ENCODE results near the gene LYL1. TPM values are rescaled to one million over a fixed set of nuclear protein-coding genes. Genes with fewer than 3 reads are reported as not detected.
A peak's percentile ranks its signal among the peaks of the same experiment; 100 is the strongest.

The LYL1 gene
- total RNA-seq, 1 experiment from 2014 or later, result 0.24 TPM

DNA sequence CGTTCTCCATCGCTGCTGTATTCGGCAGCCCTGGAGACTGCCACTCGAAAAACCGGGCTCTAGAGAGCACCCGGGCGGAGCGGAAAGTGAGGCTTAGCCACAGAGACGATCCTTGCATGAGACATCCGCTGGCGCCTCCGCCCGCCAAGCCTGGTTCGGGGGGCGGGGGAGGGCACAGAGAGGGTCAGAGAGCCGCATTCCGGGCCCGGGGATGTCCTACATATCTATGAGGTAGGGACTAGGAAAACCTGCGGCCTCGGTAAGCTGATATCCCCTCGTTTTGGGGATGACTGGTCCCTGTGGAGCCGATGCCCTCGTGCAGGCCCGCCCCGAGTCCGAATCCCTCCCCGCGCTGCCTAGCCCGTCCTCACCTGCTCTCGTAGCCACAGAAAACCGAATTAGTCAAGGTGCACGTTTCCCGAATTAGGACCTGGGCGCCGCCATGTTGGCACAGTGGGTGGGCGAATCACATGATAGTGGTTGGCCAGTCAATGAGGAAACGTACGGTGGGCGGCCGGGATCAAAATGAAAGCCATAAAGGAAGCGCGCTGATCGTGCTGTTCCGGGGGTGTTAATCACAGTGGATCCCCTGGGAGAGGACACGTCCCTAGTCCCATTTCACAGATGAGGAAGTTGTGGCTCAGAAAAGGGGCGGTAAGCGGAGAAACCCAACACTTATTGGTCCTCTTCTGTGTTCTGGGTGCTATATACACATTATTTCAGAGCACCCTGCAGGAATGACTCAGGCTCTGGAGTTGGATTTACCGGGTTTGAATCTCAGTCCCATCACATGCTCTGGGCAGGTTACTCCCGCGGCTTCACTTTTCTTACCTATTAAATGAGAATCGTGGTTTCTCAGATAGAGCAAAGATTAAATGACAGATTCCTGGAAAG lies 13.9 kb upstream of the LYL1 start, which contains the start of gene TRMT1:
TSS of gene TRMT1 (minus strand) at position 459 of the 894 bp plus-strand sequence. CDS start at position 118, 341 bp downstream.
- Histone ChIP-seq H3K9me3 (ENCODE audit: insufficient read depth, low read depth) (no peaks in the 10 kb centered on the region), H3K36me3 (ENCODE audit: low read depth) (peaks cover 24% of the 10 kb centered on the region; the same call in 1 of the 2 replicates), H3K4me1 (replicated peaks; ENCODE audit: insufficient read depth) (peaks cover 29% of the 10 kb centered on the region), H3K27me3 (ENCODE audit: insufficient read depth, low read depth) (no peaks in the 10 kb centered on the region), H3F3A (ENCODE audit: insufficient read depth, low read depth) (peaks cover 23% of the 10 kb centered on the region; the same call in 1 of the 2 replicates), H3K4me3 (peak within 1 kb of the TSS; percentile 86), H3K79me2 (ENCODE audit: low read depth) (peaks cover 69% of the 10 kb centered on the region), H4K20me1 (ENCODE audit: insufficient read depth) (peaks cover 27% of the 10 kb centered on the region), H3K27ac (peak within 1 kb of the TSS; percentile 77), H2AFZ (peak within 1 kb of the TSS; percentile 76), H3K9me2 (ENCODE audit: insufficient read depth) (no peaks in the 10 kb centered on the region), H3K4me2 (peak within 1 kb of the TSS; percentile 78)
- peak; percentile 88 to 90 for DNase-seq
- intact Hi-C loops (cut with micrococcal nuclease; ENCODE audit: unreplicated experiment), result loop anchor here (10.0 kb wide), 1 partner anchor 148 kb away; no protein-coding TSS in a partner anchor
- CTCF ChIA-PET, result interaction anchor here (0.6 kb wide), 1 partner anchor 55 kb away, joined by 4 read pairs; no protein-coding TSS in a partner anchor
- no peak for TF ChIP-seq EZH2 (IDR thresholded peaks at IDR 0.05; ENCODE audit: low read depth)
- TF ChIP-seq, protein P1, sequence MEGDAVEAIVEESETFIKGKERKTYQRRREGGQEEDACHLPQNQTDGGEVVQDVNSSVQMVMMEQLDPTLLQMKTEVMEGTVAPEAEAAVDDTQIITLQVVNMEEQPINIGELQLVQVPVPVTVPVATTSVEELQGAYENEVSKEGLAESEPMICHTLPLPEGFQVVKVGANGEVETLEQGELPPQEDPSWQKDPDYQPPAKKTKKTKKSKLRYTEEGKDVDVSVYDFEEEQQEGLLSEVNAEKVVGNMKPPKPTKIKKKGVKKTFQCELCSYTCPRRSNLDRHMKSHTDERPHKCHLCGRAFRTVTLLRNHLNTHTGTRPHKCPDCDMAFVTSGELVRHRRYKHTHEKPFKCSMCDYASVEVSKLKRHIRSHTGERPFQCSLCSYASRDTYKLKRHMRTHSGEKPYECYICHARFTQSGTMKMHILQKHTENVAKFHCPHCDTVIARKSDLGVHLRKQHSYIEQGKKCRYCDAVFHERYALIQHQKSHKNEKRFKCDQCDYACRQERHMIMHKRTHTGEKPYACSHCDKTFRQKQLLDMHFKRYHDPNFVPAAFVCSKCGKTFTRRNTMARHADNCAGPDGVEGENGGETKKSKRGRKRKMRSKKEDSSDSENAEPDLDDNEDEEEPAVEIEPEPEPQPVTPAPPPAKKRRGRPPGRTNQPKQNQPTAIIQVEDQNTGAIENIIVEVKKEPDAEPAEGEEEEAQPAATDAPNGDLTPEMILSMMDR (conservative IDR thresholded peaks at IDR 0.05), result no peak
- POLR2A ChIA-PET (ENCODE audit: unreplicated experiment), result no interaction called here
- BruUV-seq (replicated peaks), result TSS peak; percentile 43

DNA sequence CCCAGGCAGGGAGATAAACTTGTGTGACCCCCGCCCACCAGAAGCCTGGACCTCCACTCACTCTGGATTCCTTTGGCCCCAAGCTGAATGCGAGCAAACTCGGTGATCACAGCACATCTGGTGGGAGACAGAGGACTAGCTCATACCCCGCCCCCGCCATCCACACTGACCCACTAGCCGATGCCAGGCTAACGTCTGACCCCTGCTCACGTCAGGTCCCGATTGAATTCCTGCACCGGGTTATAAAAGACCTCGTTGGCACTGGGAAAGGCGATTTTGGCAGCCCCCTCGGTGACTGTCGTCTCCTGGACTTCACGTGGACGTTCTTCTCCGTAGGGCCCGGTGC lies 13.3 kb upstream of the LYL1 start:
- BruUV-seq (replicated peaks), result no TSS peak
- no peaks in the 10 kb centered on the region for H3K27me3 ChIP-seq (ENCODE audit: insufficient read depth, low read depth)
- no peaks in the 10 kb centered on the region for H3K9me2 ChIP-seq (ENCODE audit: insufficient read depth)
- no peak for TF ChIP-seq EZH2 (IDR thresholded peaks at IDR 0.05; ENCODE audit: low read depth)
- TF ChIP-seq, protein P1 (conservative IDR thresholded peaks at IDR 0.05), result no peak
- peaks cover 63% of the 10 kb centered on the region for H3K79me2 ChIP-seq (ENCODE audit: low read depth)
- peak overlapping the region; percentile 77 for H3K27ac ChIP-seq
- H3K4me3 ChIP-seq, result peak overlapping the region; percentile 86
- no peaks in the 10 kb centered on the region for H3K9me3 ChIP-seq (ENCODE audit: insufficient read depth, low read depth)
- peak overlapping the region; percentile 76 for H2AFZ ChIP-seq
- intact Hi-C loops (cut with micrococcal nuclease; ENCODE audit: unreplicated experiment), result loop anchor here (10.0 kb wide), 1 partner anchor 149 kb away; no protein-coding TSS in a partner anchor
- no peak for DNase-seq
- H3K4me1 ChIP-seq (replicated peaks; ENCODE audit: insufficient read depth), result peaks cover 29% of the 10 kb centered on the region
- POLR2A ChIA-PET (ENCODE audit: unreplicated experiment), result no interaction called here
- peaks cover 23% of the 10 kb centered on the region; the same call in 1 of the 2 replicates for H3F3A ChIP-seq (ENCODE audit: insufficient read depth, low read depth)
- CTCF ChIA-PET, result interaction anchor here (0.6 kb wide), 1 partner anchor 55 kb away, joined by 4 read pairs; no protein-coding TSS in a partner anchor
- peaks cover 24% of the 10 kb centered on the region; the same call in 1 of the 2 replicates for H3K36me3 ChIP-seq (ENCODE audit: low read depth)
- peaks cover 20% of the 10 kb centered on the region for H4K20me1 ChIP-seq (ENCODE audit: insufficient read depth)
- H3K4me2 ChIP-seq, result peak overlapping the region; percentile 78

DNA sequence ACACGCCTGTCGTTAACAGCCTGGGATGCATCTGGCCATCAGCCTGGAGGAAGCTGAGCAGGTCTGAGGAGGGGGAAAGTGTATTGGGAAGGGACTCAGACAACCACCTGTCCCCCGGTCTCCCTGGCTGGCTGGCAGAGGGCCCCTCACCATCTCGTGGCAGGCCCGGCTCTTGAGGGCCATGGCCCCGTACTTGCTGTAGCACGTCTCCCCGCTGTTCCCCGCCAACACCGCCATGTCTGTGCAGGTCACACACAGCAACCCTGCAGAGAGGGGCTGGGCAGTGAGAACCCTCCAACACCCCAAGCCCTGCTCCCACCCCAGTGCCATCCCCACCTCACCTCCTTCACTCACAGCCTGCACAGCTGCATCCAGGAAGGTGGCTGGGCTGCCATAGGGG lies 9.9 kb upstream of the LYL1 start:
- no peak for DNase-seq
- TF ChIP-seq EZH2 (IDR thresholded peaks at IDR 0.05; ENCODE audit: low read depth), result no peak
- TF ChIP-seq, protein P1 (conservative IDR thresholded peaks at IDR 0.05), result no peak
- Histone ChIP-seq H3F3A (ENCODE audit: insufficient read depth, low read depth) (peaks cover 25% of the 10 kb centered on the region; the same call in 1 of the 2 replicates), H3K79me2 (ENCODE audit: low read depth) (peaks cover 33% of the 10 kb centered on the region), H3K4me2 (no peak overlapping the region), H3K9me3 (ENCODE audit: insufficient read depth, low read depth) (no peaks in the 10 kb centered on the region), H3K4me1 (replicated peaks; ENCODE audit: insufficient read depth) (peaks cover 10% of the 10 kb centered on the region), H3K4me3 (no peak overlapping the region), H3K9me2 (ENCODE audit: insufficient read depth) (no peaks in the 10 kb centered on the region), H3K36me3 (ENCODE audit: low read depth) (peaks cover 19% of the 10 kb centered on the region; the same call in 1 of the 2 replicates), H2AFZ (no peak overlapping the region), H4K20me1 (ENCODE audit: insufficient read depth) (0 out of 2 replicates have a peak, but pooled peaks cover 4% of the 10 kb centered on the region), H3K27ac (no peak overlapping the region), H3K27me3 (ENCODE audit: insufficient read depth, low read depth) (no peaks in the 10 kb centered on the region)
- BruUV-seq (replicated peaks), result no TSS peak
- intact Hi-C loops (cut with micrococcal nuclease; ENCODE audit: unreplicated experiment), result loop anchor here (10.0 kb wide), 1 partner anchor 152 kb away; no protein-coding TSS in a partner anchor
- ChIA-PET POLR2A (ENCODE audit: unreplicated experiment) (no interaction called here), CTCF (no interaction called here)
